RCC 7860 (cell line): ENCODE results near the gene NAPEPLD.
"Not testable (repeated sequence)": the region's sequence is repeated elsewhere in the genome, so short reads cannot be mapped to it uniquely, and the experiment has no call there.

Source experiments
- DNase-seq: peaks from one replicate; pipeline ENCODE4 v3.0.0-alpha.2; 2015; ENCODE audit warnings: low spot score
- FAIRE-seq: peaks from 2 replicates; lab custom pipeline; 2012; peaks lifted over from hg19 to GRCh38; lab: Jason Lieb, UNC

NAPEPLD gene

DNA sequence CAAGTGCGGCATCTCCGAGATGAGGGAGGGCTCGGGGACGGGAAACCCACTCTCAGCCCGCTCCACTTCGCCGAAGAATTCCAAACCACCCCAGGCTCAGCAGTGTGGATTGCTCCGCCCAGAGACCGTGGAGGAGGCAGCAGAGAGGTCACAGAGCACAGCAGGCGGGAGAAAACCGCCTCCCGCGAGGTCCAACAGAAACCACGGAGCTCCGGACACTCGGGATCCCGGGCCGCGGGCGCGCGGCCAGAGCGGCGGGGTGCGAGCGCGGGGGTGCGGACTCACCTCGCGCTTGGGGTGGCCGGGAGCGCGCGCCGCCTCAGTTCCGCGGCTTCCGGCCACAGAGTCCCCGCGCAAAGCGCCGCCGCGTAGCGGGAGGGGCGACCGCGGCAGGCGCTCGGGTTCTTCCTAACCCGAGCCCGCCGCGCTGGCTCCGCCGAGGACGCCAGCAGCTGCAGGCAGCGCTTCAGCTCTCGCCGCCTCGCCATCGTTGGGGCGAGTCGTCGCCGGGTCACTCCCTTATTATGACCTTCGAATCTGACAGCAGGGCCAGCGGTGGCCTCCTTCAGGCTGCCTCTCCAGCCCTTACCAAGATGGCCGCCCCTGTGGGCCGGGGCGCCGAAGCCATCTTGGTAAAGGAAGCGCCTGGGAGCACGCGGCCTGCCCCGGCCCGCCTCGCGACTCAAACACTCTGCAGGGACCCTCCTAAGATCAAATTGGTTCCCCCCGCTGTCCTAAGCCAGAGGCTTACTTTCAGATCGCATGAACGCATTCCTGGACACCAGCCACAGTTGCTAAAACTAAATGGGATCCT is at the start of gene NAPEPLD:
Gene NAPEPLD (minus strand): TSS at position 106 of the 814 bp plus-strand sequence. CDS start 20,323 bp downstream, outside the sequence.
- peak; percentile 93 for DNase-seq
- peak; percentile 49 for FAIRE-seq

DNA sequence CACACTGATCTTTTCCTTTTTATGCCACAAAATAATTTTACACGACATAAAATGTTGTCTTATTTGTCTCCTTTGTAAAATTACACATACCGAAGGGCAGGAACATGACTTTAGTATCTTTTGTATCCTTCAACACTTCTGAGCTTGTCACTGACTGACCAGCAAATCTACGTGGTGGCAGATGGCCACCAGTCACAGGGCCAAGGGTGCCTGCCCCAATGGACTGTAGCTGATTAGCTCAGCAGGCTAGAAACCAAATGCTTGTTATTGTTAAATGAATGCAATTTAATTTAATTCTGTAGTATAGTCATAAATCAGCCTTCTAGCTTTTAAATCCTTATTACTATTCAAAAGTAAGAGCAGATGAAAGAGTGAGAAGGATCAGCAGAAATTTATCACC is 49.2 kb upstream of the NAPEPLD start:
- not testable (repeated sequence) for DNase-seq, FAIRE-seq

DNA sequence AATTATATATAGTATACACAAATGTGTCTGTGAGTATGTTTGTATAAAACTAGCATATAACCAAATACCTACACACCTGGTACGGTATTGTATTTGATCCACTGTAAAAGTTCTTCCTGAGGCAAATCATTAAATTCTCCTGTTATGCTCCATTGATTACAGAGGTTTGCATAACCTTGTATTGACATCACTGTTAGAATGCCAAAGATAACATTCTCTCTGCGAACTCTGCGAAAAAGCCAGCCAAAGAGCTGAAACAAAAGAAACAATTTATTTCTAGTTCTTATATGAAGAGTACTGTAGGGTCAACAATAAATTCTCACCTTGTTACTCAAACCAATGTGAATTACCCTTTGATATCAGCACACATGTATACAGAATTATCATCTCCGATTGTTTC is 46.5 kb upstream of the NAPEPLD start:
- peak; percentile 44 for DNase-seq
- peak; percentile 88 for FAIRE-seq

DNA sequence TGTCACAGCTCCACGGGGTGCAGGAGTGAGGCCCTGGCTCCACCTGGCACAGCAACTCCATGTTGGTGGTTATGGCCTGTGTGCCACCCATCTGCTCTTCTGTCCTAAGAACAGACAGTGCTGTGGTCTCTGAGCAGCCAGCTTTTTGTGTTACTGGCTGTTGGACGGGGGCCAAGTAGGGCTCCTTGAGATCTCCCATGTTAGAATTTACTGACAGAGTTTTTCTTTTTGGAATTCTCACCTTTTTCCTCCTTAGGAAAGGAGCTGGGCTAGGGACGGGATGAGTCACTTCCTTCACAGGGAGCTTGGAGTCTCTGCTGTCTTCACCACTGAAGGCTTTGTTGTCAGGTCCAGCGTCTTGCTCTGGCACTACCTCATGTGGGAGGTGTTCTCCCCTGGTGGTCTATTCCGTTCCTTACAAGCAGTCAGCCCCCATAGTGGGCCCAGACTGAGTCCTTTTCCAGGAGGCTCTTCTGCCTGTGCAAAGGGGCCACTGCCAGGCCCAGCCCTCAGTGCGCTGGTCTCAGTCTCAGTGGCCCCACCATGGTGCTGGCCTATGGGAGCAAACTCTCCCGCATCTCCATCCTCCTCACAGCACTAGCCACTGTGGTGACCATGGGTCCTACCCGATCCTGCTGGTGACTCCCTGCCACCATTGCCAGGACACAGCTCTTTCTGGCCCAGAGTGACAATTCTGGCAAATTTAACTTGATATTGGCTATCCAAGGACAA is 23.7 kb upstream of the NAPEPLD start:
- not testable (repeated sequence) for FAIRE-seq, DNase-seq

GRCh38 chr7:103171695-103172414 is 23.0 kb upstream of the NAPEPLD start:
- DNase-seq, FAIRE-seq: not testable (repeated sequence)

GRCh38 chr7:103166921-103167544 is 18.1 kb upstream of the NAPEPLD start:
- DNase-seq: not testable (repeated sequence)

GRCh38 chr7:103163087-103163825 is 14.4 kb upstream of the NAPEPLD start:
- FAIRE-seq, DNase-seq: not testable (repeated sequence)

More at GRCh38 chr7:103166921-103167544, 18.1 kb upstream of the NAPEPLD start:
- not testable (repeated sequence) for FAIRE-seq

DNA sequence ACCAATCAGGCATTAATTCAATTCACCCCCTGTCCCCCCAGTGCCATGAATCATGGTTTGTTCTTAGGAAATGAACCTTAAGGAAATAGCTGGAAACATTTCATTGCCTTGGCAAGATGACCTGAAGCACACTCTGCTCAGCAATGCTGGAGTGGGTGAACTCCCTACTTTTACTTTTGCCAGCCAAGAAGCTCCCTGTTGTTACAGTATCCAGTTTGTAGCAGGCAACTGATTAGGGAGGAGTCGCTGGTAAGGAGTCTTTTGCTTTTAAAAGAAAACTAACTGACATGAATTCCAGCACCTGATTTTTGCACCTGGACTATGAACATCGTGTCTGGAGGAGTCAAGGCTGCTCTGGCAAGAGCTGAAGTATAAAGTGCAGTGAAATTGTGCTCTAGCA is 13.7 kb upstream of the NAPEPLD start:
- not testable (repeated sequence) for FAIRE-seq, DNase-seq

GRCh38 chr7:103161998-103162616 is 13.2 kb upstream of the NAPEPLD start:
- DNase-seq: not testable (repeated sequence)

GRCh38 chr7:103159072-103159471 is 10.2 kb upstream of the NAPEPLD start:
- not testable (repeated sequence) for DNase-seq, FAIRE-seq

More at GRCh38 chr7:103161998-103162616, 13.2 kb upstream of the NAPEPLD start:
- not testable (repeated sequence) for FAIRE-seq

- not testable (repeated sequence) for FAIRE-seq, DNase-seq
Observed at GRCh38 chr7:103155331-103156024, 6.6 kb upstream of the NAPEPLD start.

- DNase-seq: no peak
Observed at GRCh38 chr7:103154042-103154441, 5.1 kb upstream of the NAPEPLD start.

DNA sequence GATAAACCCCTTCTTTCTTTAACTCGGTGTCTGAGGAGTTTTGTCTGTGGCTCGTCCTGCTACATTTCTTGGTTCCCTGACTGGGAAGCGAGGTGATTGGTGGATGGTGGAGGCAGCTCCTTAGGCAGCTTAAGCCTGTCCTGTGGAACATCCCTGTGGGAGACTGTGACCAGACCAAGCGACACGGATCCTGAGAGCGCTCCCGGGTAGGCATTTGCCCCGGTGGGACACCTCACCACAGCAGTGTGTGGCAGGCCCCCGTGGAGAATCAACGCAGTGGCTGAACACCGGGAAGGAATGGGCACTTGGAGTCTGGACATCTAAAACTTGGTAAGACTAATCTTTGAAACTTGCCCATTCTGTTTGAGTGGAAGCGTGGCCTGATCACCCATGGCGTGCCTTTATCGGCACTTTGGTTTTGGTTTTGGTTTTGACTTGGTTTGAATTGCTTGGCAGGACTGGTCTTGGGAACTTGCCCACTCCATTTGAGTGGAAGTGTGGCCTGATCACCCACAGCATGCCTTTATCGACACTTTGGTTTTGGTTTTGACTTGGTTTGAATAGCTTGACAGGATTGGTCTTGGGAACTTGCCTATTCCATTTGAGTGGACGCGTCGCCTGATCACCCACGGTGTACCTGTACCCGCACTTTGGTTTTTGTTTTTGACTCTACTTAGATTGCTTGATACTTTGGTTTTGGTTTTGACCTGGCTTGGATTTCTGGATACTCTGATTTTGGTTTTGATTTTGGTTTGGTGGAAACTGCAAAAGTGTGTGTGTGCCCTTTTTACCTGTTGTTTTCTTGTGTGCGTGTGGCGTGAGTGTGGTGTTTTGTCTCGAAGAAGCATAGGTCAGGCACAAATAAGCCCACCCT is 4.1 kb upstream of the NAPEPLD start:
- not testable (repeated sequence) for DNase-seq, FAIRE-seq

More at GRCh38 chr7:103154042-103154441, 5.1 kb upstream of the NAPEPLD start:
- no peak for FAIRE-seq

- not testable (repeated sequence) for DNase-seq, FAIRE-seq
Observed at GRCh38 chr7:103151993-103152676, 3.2 kb upstream of the NAPEPLD start.

DNA sequence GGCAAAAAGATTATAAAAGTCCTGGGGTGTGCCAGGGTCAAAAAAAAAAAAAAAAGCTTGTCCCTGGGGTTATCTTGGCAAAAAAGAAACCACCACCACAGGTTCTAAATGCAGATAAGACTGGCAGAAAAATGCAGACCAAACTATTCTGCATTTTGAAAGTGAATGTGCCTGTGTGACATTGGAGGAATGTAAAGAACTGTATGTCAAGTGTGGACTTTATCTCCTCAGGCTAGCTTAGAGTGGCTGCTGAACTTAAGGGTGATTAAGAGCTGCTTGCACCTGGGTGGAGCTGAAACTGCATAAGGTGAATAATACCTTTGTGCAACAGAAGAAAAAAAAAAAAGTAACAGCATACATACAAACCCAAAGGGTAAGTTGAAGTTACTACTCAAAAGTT is 1.3 kb upstream of the NAPEPLD start:
- no peak for DNase-seq
- no peak for FAIRE-seq

DNA sequence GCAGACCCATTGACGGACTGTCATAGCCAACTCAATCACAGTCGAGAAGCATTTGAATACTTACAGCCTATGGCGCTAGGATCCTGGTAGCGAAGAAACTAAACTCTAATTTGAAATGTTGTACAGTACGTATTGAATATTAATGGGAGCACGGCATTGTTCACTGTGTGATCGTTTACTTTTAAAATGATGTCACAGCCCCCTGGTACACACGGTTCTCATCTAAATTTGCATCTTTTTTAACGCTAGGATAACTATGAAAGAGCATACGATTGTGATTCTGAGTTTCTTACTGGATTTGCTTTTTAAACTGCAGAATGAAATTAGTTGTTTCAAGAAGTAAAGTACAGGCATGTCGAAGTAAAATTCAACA is 895 bp upstream of the NAPEPLD start:
- FAIRE-seq (no peak), DNase-seq (no peak)
